Neural progenitor cell (in vitro differentiated cells): ENCODE data around the gene PTPRN2.

Experiments used
- EZH2phosphoT487 ChIP-seq: fragments of 200-600 bp; sonication (generic); IDR thresholded peaks from 2 replicates; pipeline ENCODE4 v1.6.1; 2017; ENCODE audit warnings: antibody characterized with exemption
- TF ChIP-seq, protein P1 (sequence below): fragments of 200-600 bp; sonication (generic); IDR thresholded peaks from 2 replicates; pipeline ENCODE4 v1.5.1; 2017; ENCODE audit warnings: antibody characterized with exemption, mild to moderate bottlenecking

DNA sequence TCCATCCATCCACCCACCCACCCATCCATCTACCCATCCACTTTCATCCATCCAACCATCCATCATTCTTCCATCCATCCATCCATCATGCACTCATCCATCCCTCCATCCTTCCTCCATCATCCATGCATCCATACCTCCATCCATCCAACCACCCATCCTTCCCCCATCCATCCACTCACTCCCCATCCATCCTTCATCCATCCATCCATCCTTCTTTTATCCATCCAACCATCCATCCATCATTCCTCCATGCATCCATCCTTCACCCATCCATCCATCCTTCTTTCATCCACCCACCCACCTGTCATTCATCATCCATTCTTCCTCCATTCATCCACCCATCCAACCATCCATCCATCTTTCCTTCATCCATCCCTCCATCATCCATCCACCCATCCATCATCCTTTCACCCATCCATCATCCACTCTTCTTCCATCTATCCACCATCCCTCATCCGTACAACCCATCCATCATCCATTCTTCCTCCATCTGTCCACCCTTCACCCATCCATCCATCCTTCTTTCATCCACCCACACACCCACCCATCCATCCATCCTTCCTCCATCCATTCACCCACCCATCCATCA is 822.6 kb downstream of the PTPRN2 start:
- TF ChIP-seq, protein P1, sequence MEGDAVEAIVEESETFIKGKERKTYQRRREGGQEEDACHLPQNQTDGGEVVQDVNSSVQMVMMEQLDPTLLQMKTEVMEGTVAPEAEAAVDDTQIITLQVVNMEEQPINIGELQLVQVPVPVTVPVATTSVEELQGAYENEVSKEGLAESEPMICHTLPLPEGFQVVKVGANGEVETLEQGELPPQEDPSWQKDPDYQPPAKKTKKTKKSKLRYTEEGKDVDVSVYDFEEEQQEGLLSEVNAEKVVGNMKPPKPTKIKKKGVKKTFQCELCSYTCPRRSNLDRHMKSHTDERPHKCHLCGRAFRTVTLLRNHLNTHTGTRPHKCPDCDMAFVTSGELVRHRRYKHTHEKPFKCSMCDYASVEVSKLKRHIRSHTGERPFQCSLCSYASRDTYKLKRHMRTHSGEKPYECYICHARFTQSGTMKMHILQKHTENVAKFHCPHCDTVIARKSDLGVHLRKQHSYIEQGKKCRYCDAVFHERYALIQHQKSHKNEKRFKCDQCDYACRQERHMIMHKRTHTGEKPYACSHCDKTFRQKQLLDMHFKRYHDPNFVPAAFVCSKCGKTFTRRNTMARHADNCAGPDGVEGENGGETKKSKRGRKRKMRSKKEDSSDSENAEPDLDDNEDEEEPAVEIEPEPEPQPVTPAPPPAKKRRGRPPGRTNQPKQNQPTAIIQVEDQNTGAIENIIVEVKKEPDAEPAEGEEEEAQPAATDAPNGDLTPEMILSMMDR = no peak
- no peak for TF ChIP-seq EZH2phosphoT487
